Measurements from ENCODE around the gene PCNX1.
"Not testable (repeated sequence)": the region's sequence is repeated elsewhere in the genome, so short reads cannot be mapped to it uniquely, and the experiment has no call there.

The PCNX1 gene

GRCh38 chr14:70935135-70935534, 27.9 kb downstream of the PCNX1 start:
- CTCF ChIA-PET = interaction anchor here (0.8 to 1.1 kb wide), 2 partner anchors 19 to 114 kb away, joined by 3 to 4 read pairs; no protein-coding TSS in a partner anchor
- Histone ChIP-seq H3K4me1 (ENCODE audit: control extremely low read depth in 1 of 4, control insufficient read depth in 4 of 4, insufficient read depth in 4 of 4, low read length in 3 of 4) (peaks cover 13 to 21% (median 16%) of the 10 kb centered on the region in 4 experiments), H3K27ac (ENCODE audit: insufficient read depth in 1 of 2, low read depth in 1 of 2, low read length in 2 of 2, poor library complexity in 1 of 2, severe bottlenecking in 2 of 2) (peak overlapping the region in 1 of 2 experiments; percentile 15), H3K36me3 (ENCODE audit: control insufficient read depth in 4 of 4, insufficient read depth in 4 of 4, low read length in 3 of 4) (no peaks in the 10 kb centered on the region), H3K9me3 (ENCODE audit: control extremely low read depth in 1 of 5, control insufficient read depth in 4 of 5, insufficient read depth in 2 of 5, low read depth in 1 of 5, low read length in 4 of 5) (peaks cover 0 to 3% (median 0%) of the 10 kb centered on the region in 5 experiments), H3K4me3 (ENCODE audit: control insufficient read depth in 1 of 7, extremely low read depth in 1 of 7, insufficient read depth in 4 of 7, low read depth in 2 of 7, low read length in 6 of 7) (peak overlapping the region in 2 of 7 experiments; percentile 10 to 63), H3K27me3 (replicated peaks in 2 of 5; ENCODE audit: control insufficient read depth in 4 of 5, insufficient read depth in 5 of 5, low read length in 4 of 5) (no peaks in the 10 kb centered on the region)
- POLR2A ChIA-PET = no interaction called here
- WGBS (ENCODE audit: insufficient coverage) = 48% methylated on average over 2 of the region's 3 CpGs
- no peak for DNase-seq

- H3K27ac ChIP-seq (ENCODE audit: insufficient read depth in 1 of 2, low read depth in 1 of 2, low read length in 2 of 2, poor library complexity in 1 of 2, severe bottlenecking in 2 of 2); POLR2A ChIA-PET; CTCF ChIA-PET; H3K4me3 ChIP-seq (ENCODE audit: control insufficient read depth in 1 of 7, extremely low read depth in 1 of 7, insufficient read depth in 4 of 7, low read depth in 2 of 7, low read length in 6 of 7); H3K27me3 ChIP-seq (replicated peaks in 2 of 5; ENCODE audit: control insufficient read depth in 4 of 5, insufficient read depth in 5 of 5, low read length in 4 of 5); H3K4me1 ChIP-seq (ENCODE audit: control extremely low read depth in 1 of 4, control insufficient read depth in 4 of 4, insufficient read depth in 4 of 4, low read length in 3 of 4); DNase-seq: not testable (repeated sequence)
- no CpG with 5 or more reads among the region's 4 CpGs for WGBS (ENCODE audit: insufficient coverage)
- H3K36me3 ChIP-seq (ENCODE audit: control insufficient read depth in 4 of 4, insufficient read depth in 4 of 4, low read length in 3 of 4) = peaks cover 2 to 19% (median 3%) of the 10 kb centered on the region in 4 experiments
- peaks cover 0 to 26% (median 22%) of the 10 kb centered on the region in 5 experiments for H3K9me3 ChIP-seq (ENCODE audit: control extremely low read depth in 1 of 5, control insufficient read depth in 4 of 5, insufficient read depth in 2 of 5, low read depth in 1 of 5, low read length in 4 of 5)
These were observed 32.4 kb downstream of the PCNX1 start for GRCh38 chr14:70939693-70940092.

GRCh38 chr14:70941637-70942341, 34.5 kb downstream of the PCNX1 start:
- POLR2A ChIA-PET; H3K27me3 ChIP-seq (replicated peaks in 2 of 5; ENCODE audit: control insufficient read depth in 4 of 5, insufficient read depth in 5 of 5, low read length in 4 of 5); H3K27ac ChIP-seq (ENCODE audit: insufficient read depth in 1 of 2, low read depth in 1 of 2, low read length in 2 of 2, poor library complexity in 1 of 2, severe bottlenecking in 2 of 2); DNase-seq; H3K4me3 ChIP-seq (ENCODE audit: control insufficient read depth in 1 of 7, extremely low read depth in 1 of 7, insufficient read depth in 4 of 7, low read depth in 2 of 7, low read length in 6 of 7); H3K4me1 ChIP-seq (ENCODE audit: control extremely low read depth in 1 of 4, control insufficient read depth in 4 of 4, insufficient read depth in 4 of 4, low read length in 3 of 4): not testable (repeated sequence)
- peaks cover 3 to 27% (median 5%) of the 10 kb centered on the region in 4 experiments for H3K36me3 ChIP-seq (ENCODE audit: control insufficient read depth in 4 of 4, insufficient read depth in 4 of 4, low read length in 3 of 4)
- WGBS (ENCODE audit: insufficient coverage) = 97% methylated on average over 9 of the region's 15 CpGs
- peaks cover 6 to 37% (median 28%) of the 10 kb centered on the region in 5 experiments for H3K9me3 ChIP-seq (ENCODE audit: control extremely low read depth in 1 of 5, control insufficient read depth in 4 of 5, insufficient read depth in 2 of 5, low read depth in 1 of 5, low read length in 4 of 5)
- CTCF ChIA-PET = interaction anchor here (1.0 to 2.0 kb wide), 3 partner anchors 10 to 123 kb away, joined by 3 to 8 read pairs (median 5); no protein-coding TSS in a partner anchor

DNA sequence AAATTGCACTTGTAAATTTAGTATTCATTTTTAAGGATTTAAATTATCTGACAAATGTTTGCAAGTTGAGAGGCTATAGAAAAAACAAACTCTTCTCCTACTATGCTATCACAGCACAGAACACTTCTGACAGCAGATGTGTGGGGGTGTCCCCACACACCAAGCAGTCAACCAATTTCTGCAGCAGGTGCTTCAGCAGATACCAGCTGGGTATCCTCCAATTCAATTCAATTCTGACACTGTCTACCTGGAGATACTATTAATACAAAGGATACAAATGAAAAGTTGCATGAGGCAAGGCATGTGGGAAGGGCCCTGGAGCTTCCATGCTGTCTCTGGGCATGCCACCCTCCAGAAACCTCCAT, 35.1 kb downstream of the PCNX1 start:
- H3K9me3 ChIP-seq (ENCODE audit: control extremely low read depth in 1 of 5, control insufficient read depth in 4 of 5, insufficient read depth in 2 of 5, low read depth in 1 of 5, low read length in 4 of 5) = peaks cover 6 to 42% (median 29%) of the 10 kb centered on the region in 5 experiments
- no peak overlapping the region for H3K27ac ChIP-seq (ENCODE audit: insufficient read depth in 1 of 2, low read depth in 1 of 2, low read length in 2 of 2, poor library complexity in 1 of 2, severe bottlenecking in 2 of 2)
- peaks cover 3 to 33% (median 9%) of the 10 kb centered on the region in 4 experiments for H3K36me3 ChIP-seq (ENCODE audit: control insufficient read depth in 4 of 4, insufficient read depth in 4 of 4, low read length in 3 of 4)
- ChIA-PET POLR2A (no interaction called here), CTCF (interaction anchor here (1.0 to 2.0 kb wide), 2 partner anchors 13 to 124 kb away, joined by 3 to 8 read pairs; no protein-coding TSS in a partner anchor)
- no peak for DNase-seq
- H3K4me3 ChIP-seq (ENCODE audit: control insufficient read depth in 1 of 7, extremely low read depth in 1 of 7, insufficient read depth in 4 of 7, low read depth in 2 of 7, low read length in 6 of 7) = no peak overlapping the region
- H3K4me1 ChIP-seq (ENCODE audit: control extremely low read depth in 1 of 4, control insufficient read depth in 4 of 4, insufficient read depth in 4 of 4, low read length in 3 of 4) = no peaks in the 10 kb centered on the region
- H3K27me3 ChIP-seq (replicated peaks in 2 of 5; ENCODE audit: control insufficient read depth in 4 of 5, insufficient read depth in 5 of 5, low read length in 4 of 5) = no peaks in the 10 kb centered on the region

- H3K27me3 ChIP-seq (replicated peaks in 2 of 5; ENCODE audit: control insufficient read depth in 4 of 5, insufficient read depth in 5 of 5, low read length in 4 of 5); H3K27ac ChIP-seq (ENCODE audit: insufficient read depth in 1 of 2, low read depth in 1 of 2, low read length in 2 of 2, poor library complexity in 1 of 2, severe bottlenecking in 2 of 2); POLR2A ChIA-PET; DNase-seq; H3K4me1 ChIP-seq (ENCODE audit: control extremely low read depth in 1 of 4, control insufficient read depth in 4 of 4, insufficient read depth in 4 of 4, low read length in 3 of 4); H3K4me3 ChIP-seq (ENCODE audit: control insufficient read depth in 1 of 7, extremely low read depth in 1 of 7, insufficient read depth in 4 of 7, low read depth in 2 of 7, low read length in 6 of 7): not testable (repeated sequence)
- Histone ChIP-seq H3K36me3 (ENCODE audit: control insufficient read depth in 4 of 4, insufficient read depth in 4 of 4, low read length in 3 of 4) (peaks cover 3 to 37% (median 13%) of the 10 kb centered on the region in 4 experiments), H3K9me3 (ENCODE audit: control extremely low read depth in 1 of 5, control insufficient read depth in 4 of 5, insufficient read depth in 2 of 5, low read depth in 1 of 5, low read length in 4 of 5) (peaks cover 6 to 46% (median 31%) of the 10 kb centered on the region in 5 experiments)
- CTCF ChIA-PET = interaction anchor here (1.0 to 2.0 kb wide), 2 partner anchors 13 to 124 kb away, joined by 3 to 8 read pairs; no protein-coding TSS in a partner anchor
- WGBS (ENCODE audit: insufficient coverage) = 100% methylated on average over 1 of the region's 3 CpGs
These were observed 35.5 kb downstream of the PCNX1 start for GRCh38 chr14:70942721-70943120.

GRCh38 chr14:70943838-70944237, 36.6 kb downstream of the PCNX1 start:
- no peak overlapping the region for H3K27ac ChIP-seq (ENCODE audit: insufficient read depth in 1 of 2, low read depth in 1 of 2, low read length in 2 of 2, poor library complexity in 1 of 2, severe bottlenecking in 2 of 2)
- H3K36me3 ChIP-seq (ENCODE audit: control insufficient read depth in 4 of 4, insufficient read depth in 4 of 4, low read length in 3 of 4) = peaks cover 3 to 43% (median 16%) of the 10 kb centered on the region in 4 experiments
- H3K27me3 ChIP-seq (replicated peaks in 2 of 5; ENCODE audit: control insufficient read depth in 4 of 5, insufficient read depth in 5 of 5, low read length in 4 of 5) = no peaks in the 10 kb centered on the region
- no peak overlapping the region for H3K4me3 ChIP-seq (ENCODE audit: control insufficient read depth in 1 of 7, extremely low read depth in 1 of 7, insufficient read depth in 4 of 7, low read depth in 2 of 7, low read length in 6 of 7)
- ChIA-PET POLR2A (no interaction called here), CTCF (no interaction called here)
- no peaks in the 10 kb centered on the region for H3K4me1 ChIP-seq (ENCODE audit: control extremely low read depth in 1 of 4, control insufficient read depth in 4 of 4, insufficient read depth in 4 of 4, low read length in 3 of 4)
- WGBS (ENCODE audit: insufficient coverage) = 100% methylated on average over 1 of the region's 1 CpG
- H3K9me3 ChIP-seq (ENCODE audit: control extremely low read depth in 1 of 5, control insufficient read depth in 4 of 5, insufficient read depth in 2 of 5, low read depth in 1 of 5, low read length in 4 of 5) = peaks cover 6 to 46% (median 34%) of the 10 kb centered on the region in 5 experiments
- DNase-seq = peak in 2 of 3 donors; percentile 16 to 21

GRCh38 chr14:70947739-70948138, 40.5 kb downstream of the PCNX1 start:
- CTCF ChIA-PET = no interaction called here
- H3K36me3 ChIP-seq (ENCODE audit: control insufficient read depth in 4 of 4, insufficient read depth in 4 of 4, low read length in 3 of 4) = peaks cover 5 to 59% (median 17%) of the 10 kb centered on the region in 4 experiments
- DNase-seq = peak in 2 of 3 donors; percentile 28 to 42
- no peak overlapping the region for H3K4me3 ChIP-seq (ENCODE audit: control insufficient read depth in 1 of 7, extremely low read depth in 1 of 7, insufficient read depth in 4 of 7, low read depth in 2 of 7, low read length in 6 of 7)
- H3K4me1 ChIP-seq (ENCODE audit: control extremely low read depth in 1 of 4, control insufficient read depth in 4 of 4, insufficient read depth in 4 of 4, low read length in 3 of 4) = no peaks in the 10 kb centered on the region
- no peaks in the 10 kb centered on the region for H3K27me3 ChIP-seq (replicated peaks in 2 of 5; ENCODE audit: control insufficient read depth in 4 of 5, insufficient read depth in 5 of 5, low read length in 4 of 5)
- 95% methylated on average over 8 of the region's 8 CpGs for WGBS (ENCODE audit: insufficient coverage)
- POLR2A ChIA-PET = no interaction called here
- H3K27ac ChIP-seq (ENCODE audit: insufficient read depth in 1 of 2, low read depth in 1 of 2, low read length in 2 of 2, poor library complexity in 1 of 2, severe bottlenecking in 2 of 2) = no peak overlapping the region
- peaks cover 6 to 37% (median 26%) of the 10 kb centered on the region in 5 experiments for H3K9me3 ChIP-seq (ENCODE audit: control extremely low read depth in 1 of 5, control insufficient read depth in 4 of 5, insufficient read depth in 2 of 5, low read depth in 1 of 5, low read length in 4 of 5)
